ENCODE results near the gene MAPK6. TPM values are rescaled to one million over a fixed set of nuclear protein-coding genes. Genes with fewer than 3 reads are reported as not detected.
A peak's percentile ranks its signal among the peaks of the same experiment; 100 is the strongest.

The MAPK6 gene
- total RNA-seq, 4 donors from 2014 or later: 48.8 to 73.1 (median 54.5) TPM

DNA sequence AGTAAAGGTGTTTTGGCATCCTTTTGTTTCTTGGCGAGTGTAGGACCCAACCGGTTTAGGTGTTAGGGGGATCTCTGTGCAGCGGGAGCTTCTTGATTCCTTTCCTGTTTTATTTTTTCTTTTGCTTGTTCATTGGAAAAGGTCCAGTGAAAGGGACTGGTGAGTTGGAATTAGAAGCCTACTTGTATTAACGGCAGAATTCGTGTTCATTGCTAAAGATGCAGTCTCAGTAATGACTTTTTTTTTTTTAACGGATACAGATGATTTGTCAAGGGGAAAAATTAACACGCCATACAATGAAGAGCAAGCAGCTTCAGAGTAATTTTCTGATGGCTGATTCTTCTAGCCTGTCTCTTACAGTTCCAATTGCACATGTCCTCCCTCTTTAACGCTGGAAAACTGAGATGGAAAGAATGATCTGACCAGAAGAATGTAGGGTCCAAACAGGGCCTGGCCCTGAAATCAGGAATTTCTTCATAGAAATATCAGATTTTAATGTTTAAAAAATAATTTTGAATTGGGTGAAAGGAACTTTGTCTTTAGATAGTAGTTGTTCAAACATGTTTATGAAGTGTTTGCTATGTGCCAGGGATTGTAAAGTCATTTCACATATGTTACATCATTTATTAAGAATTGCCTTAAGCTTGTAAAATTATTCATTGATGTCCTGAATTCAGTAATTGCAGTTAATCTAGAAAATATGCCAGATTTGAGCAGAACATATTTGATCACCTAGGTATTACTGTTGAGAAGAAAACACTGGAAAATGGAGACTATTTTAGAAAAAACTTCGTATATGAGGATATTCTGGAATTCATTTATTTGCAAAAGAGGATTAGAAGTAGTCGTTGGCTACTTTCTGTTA, 1.4 kb downstream of the MAPK6 start:
- H3K4me3 ChIP-seq (ENCODE audit: low read depth, poor library complexity, severe bottlenecking): peak overlapping the region; percentile 36
- TF ChIP-seq POLR2A (IDR thresholded peaks at IDR 0.05): no peak
- TF ChIP-seq, protein P1, sequence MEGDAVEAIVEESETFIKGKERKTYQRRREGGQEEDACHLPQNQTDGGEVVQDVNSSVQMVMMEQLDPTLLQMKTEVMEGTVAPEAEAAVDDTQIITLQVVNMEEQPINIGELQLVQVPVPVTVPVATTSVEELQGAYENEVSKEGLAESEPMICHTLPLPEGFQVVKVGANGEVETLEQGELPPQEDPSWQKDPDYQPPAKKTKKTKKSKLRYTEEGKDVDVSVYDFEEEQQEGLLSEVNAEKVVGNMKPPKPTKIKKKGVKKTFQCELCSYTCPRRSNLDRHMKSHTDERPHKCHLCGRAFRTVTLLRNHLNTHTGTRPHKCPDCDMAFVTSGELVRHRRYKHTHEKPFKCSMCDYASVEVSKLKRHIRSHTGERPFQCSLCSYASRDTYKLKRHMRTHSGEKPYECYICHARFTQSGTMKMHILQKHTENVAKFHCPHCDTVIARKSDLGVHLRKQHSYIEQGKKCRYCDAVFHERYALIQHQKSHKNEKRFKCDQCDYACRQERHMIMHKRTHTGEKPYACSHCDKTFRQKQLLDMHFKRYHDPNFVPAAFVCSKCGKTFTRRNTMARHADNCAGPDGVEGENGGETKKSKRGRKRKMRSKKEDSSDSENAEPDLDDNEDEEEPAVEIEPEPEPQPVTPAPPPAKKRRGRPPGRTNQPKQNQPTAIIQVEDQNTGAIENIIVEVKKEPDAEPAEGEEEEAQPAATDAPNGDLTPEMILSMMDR (IDR thresholded peaks at IDR 0.05): no peak
- intact Hi-C loops (cut with DNase I; ENCODE audit: low total_unique reads): no loop called here
- DNase-seq (ENCODE audit: low spot score in 2 of 2): no peak
- WGBS, 2 donors: 1 to 3% methylated on average over 10 of the region's 10 CpGs

DNA sequence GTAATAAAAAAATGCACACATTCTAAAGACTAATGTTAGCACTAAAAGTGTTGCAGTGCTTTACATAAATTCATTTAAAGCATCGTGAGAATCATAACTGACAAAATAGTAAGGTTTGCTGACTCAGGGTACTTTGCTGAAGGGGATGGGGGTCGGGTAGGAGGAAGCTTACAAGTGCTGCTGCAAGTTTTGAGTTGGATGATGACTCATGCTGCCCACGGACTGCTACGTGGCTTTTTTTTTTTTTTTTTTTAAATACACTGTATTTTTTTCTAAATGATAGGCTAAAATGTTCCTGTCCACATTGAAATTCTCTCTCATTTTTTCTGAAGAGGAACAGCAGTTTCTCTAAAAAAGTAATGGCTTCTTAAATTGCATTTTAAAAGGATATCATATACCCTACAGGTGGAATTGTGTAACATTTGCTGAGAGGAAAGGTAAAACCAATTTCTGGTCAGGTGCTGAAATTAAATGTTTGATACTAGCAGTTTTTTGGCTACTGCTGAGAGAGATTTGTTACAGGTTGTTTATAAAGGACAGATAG, 2.2 kb downstream of the MAPK6 start:
- intact Hi-C loops (cut with DNase I; ENCODE audit: low total_unique reads): no loop called here
- peak in 1 of 2 donors; percentile 56 for DNase-seq (ENCODE audit: low spot score in 2 of 2)
- 1 to 2% methylated on average over 4 of the region's 4 CpGs for WGBS, 2 donors
- TF ChIP-seq, protein P1 (IDR thresholded peaks at IDR 0.05): no peak
- no peak for TF ChIP-seq POLR2A (IDR thresholded peaks at IDR 0.05)
- H3K4me3 ChIP-seq (ENCODE audit: low read depth, poor library complexity, severe bottlenecking): no peak overlapping the region

DNA sequence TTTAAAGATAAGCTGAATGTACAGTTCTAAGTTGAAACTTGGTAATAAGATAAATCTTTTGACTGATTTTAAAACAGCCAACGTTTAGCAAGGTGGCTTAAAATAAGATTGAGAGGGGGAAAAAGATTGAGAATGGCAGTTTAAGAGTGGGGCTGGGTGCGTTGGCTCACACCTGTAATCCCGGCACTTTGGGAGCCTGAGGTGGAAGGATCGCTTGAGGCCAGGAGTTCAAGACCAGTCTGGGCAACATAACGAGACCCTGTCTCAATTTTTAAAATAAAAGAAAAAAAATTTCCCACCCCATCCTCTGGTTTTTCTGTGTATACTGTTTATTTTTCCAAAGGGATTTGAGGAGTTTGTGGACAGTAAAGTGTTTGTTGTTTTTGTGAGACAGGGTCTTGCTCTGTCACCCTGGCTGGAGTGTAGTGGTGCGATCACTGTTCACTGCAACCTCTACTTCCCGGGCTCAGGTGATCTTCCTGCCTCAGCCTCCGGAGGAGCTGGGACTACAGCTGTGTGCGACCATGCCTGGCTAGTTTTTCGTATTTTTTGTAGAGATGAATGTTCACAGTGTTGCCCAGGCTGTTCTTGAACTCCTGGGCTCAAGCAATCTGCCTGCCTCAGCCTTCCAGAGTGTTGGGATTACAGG, 3.0 kb downstream of the MAPK6 start:
- intact Hi-C loops (cut with DNase I; ENCODE audit: low total_unique reads): no loop called here
- 40 to 44% methylated on average over 10 of the region's 10 CpGs for WGBS, 2 donors
- H3K4me3 ChIP-seq (ENCODE audit: low read depth, poor library complexity, severe bottlenecking): no peak overlapping the region

DNA sequence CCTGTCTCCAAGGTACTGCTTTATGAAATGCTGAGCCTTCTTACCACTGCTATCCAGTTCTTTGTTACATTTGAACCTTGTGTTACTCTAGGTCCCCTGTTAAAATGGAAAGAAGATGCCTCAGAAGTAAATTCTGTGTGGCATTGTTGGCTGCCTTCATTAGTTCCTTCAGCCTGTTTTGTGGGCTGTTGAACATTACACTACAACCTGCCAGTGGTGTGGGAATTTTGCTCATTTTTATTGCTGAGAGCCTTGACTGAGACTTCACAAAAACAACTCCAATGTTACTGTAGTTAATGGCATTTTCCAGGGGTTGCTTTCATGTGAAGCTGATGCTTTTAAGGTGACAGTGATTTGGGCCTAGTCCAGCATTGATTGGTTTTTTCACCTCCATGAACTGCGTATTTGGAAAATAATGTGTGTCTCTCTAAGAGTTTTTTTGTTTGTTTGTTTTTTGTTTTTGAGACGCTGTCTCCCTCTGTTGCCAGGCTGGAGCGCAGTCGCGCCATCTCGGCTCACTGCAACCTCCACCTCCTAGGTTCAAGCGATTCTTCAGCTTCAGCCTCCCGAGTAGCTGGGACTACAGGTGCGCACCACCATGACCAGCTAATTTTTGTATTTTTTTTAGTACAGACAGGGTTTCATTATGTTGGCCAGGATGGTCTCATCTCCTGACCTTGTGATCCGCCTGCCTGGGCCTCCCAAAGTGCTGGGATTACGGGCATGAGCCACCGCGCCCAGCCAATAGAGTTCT, 4.3 kb downstream of the MAPK6 start:
- no peak for TF ChIP-seq POLR2A (IDR thresholded peaks at IDR 0.05)
- TF ChIP-seq, protein P1 (IDR thresholded peaks at IDR 0.05): no peak
- DNase-seq (ENCODE audit: low spot score in 2 of 2): no peak
- no peak overlapping the region for H3K4me3 ChIP-seq (ENCODE audit: low read depth, poor library complexity, severe bottlenecking)
- intact Hi-C loops (cut with DNase I; ENCODE audit: low total_unique reads): no loop called here
- 94 to 95% methylated on average over 13 of the region's 13 CpGs for whole genome bisulfite sequencing, 2 donors

More for the DNA sequence above, 3.0 kb downstream of the MAPK6 start:
- no peak for DNase-seq (ENCODE audit: low spot score in 2 of 2)
- TF ChIP-seq POLR2A (IDR thresholded peaks at IDR 0.05): no peak
- TF ChIP-seq, protein P1 (IDR thresholded peaks at IDR 0.05): no peak

DNA sequence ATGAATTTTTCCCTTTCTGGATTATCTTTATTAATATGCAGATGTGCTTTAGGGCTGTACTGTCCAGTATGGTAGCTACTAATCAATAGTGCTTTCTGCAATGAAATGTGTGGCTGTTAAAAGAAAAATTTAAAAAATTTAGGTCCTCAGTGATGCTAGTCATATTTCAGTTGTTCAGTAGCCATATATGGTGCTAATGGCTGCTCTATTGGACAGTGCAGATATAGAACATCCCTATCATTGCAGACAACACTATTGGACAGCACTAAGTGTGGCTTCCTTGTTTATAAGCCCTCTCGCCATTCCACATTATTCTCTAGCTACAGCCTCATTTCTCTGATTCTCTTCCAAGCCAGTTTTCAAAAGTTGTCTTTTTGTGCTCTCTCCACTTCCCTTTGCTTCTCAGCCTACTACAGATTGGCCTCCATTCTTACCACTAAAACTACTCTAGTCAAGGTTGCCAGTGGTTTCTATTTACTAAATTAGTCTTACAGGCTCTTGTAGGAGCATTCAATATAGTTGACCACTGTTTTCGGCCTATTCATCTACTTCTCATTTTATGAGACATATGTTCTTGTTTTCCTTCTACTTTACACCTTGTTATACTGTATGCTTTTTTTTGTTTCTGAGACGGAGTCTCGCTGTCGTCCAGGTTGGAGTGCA, 9.5 kb downstream of the MAPK6 start:
- no peak for DNase-seq (ENCODE audit: low spot score in 2 of 2)
- intact Hi-C loops (cut with DNase I; ENCODE audit: low total_unique reads): no loop called here
- no peak for TF ChIP-seq POLR2A (IDR thresholded peaks at IDR 0.05)
- TF ChIP-seq, protein P1 (IDR thresholded peaks at IDR 0.05): no peak
- H3K4me3 ChIP-seq (ENCODE audit: low read depth, poor library complexity, severe bottlenecking): no peak overlapping the region
- 94% methylated on average over 5 of the region's 5 CpGs for WGBS, 2 donors

Measured in lower leg skin (tissue), 4 donors.